Measurements from ENCODE around the gene MAP6. TPM values are rescaled to one million over a fixed set of nuclear protein-coding genes. Genes with fewer than 3 reads are reported as not detected.

The MAP6 gene
- total and polyA plus RNA-seq, 2 of the 13 experiments (the other 11 are each of a cell fraction or from before 2014, with no cell fraction given) = 0.04 TPM; not detected in 1

DNA sequence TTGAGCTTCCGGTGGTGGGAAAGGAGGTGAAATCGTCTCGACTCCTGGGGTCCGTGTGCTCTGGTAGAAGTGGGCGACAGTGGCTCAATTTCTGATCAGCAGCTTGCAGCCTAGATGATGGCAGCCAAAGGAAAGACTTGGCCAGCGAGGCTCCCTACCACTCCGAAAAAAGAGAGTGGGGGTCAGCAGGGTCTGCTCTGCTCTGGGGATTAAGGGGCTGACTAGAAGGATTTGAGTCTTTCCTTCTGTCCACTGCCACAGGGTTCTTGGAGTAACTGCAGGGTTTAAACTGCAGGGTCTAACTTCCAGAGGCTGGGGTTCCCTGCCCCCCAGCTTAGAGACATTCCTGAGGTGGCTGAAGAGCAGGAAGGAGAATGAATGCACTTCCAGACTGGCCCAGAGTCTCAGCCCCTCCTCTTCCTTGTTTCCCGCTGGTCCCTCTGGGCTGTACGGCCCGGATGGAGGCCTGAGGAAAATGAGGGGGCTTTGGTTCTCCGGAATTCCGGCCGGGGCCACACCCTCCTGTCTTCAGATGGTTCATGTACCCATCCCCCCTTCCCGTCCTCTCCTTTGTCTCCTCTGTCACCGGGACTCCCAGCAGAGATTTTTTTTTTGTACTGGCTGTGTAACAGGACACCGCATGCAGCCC lies 105.9 kb downstream of the MAP6 start (continued):
- TF ChIP-seq, protein P1, sequence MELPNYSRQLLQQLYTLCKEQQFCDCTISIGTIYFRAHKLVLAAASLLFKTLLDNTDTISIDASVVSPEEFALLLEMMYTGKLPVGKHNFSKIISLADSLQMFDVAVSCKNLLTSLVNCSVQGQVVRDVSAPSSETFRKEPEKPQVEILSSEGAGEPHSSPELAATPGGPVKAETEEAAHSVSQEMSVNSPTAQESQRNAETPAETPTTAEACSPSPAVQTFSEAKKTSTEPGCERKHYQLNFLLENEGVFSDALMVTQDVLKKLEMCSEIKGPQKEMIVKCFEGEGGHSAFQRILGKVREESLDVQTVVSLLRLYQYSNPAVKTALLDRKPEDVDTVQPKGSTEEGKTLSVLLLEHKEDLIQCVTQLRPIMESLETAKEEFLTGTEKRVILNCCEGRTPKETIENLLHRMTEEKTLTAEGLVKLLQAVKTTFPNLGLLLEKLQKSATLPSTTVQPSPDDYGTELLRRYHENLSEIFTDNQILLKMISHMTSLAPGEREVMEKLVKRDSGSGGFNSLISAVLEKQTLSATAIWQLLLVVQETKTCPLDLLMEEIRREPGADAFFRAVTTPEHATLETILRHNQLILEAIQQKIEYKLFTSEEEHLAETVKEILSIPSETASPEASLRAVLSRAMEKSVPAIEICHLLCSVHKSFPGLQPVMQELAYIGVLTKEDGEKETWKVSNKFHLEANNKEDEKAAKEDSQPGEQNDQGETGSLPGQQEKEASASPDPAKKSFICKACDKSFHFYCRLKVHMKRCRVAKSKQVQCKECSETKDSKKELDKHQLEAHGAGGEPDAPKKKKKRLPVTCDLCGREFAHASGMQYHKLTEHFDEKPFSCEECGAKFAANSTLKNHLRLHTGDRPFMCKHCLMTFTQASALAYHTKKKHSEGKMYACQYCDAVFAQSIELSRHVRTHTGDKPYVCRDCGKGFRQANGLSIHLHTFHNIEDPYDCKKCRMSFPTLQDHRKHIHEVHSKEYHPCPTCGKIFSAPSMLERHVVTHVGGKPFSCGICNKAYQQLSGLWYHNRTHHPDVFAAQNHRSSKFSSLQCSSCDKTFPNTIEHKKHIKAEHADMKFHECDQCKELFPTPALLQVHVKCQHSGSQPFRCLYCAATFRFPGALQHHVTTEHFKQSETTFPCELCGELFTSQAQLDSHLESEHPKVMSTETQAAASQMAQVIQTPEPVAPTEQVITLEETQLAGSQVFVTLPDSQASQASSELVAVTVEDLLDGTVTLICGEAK (IDR thresholded peaks at IDR 0.05) = no peak
- TF ChIP-seq, protein P1 (CRISPR knock-in tag; IDR thresholded peaks at IDR 0.05) = peak; percentile 13; the same call in 1 of the 2 replicates
- 0 out of 2 replicates have a peak, but pooled peaks have one; percentile 19 for TF ChIP-seq ARID4A (CRISPR knock-in tag; IDR thresholded peaks at IDR 0.05; ENCODE audit: borderline replicate concordance)
- TF ChIP-seq, protein P2, sequence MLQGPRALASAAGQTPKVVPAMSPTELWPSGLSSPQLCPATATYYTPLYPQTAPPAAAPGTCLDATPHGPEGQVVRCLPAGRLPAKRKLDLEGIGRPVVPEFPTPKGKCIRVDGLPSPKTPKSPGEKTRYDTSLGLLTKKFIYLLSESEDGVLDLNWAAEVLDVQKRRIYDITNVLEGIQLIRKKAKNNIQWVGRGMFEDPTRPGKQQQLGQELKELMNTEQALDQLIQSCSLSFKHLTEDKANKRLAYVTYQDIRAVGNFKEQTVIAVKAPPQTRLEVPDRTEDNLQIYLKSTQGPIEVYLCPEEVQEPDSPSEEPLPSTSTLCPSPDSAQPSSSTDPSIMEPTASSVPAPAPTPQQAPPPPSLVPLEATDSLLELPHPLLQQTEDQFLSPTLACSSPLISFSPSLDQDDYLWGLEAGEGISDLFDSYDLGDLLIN (CRISPR knock-in tag; IDR thresholded peaks at IDR 0.05; ENCODE audit: borderline replicate concordance) = no peak
- TF ChIP-seq FOXJ3 (CRISPR knock-in tag; IDR thresholded peaks at IDR 0.05; ENCODE audit: borderline replicate concordance) = no peak
- no peak for TF ChIP-seq ZFYVE20 (CRISPR knock-in tag; IDR thresholded peaks at IDR 0.05; ENCODE audit: borderline replicate concordance, low read depth)
- no peak for TF ChIP-seq SMYD3 (CRISPR knock-in tag; IDR thresholded peaks at IDR 0.05)
- TF ChIP-seq ZNF207 (IDR thresholded peaks at IDR 0.05; ENCODE audit: borderline replicate concordance) = no peak
- no peak for TF ChIP-seq RAD51 (IDR thresholded peaks at IDR 0.05; ENCODE audit: borderline replicate concordance)
- peak; percentile 52; the same call in 1 of the 2 replicates for TF ChIP-seq NRL (CRISPR knock-in tag; IDR thresholded peaks at IDR 0.05; ENCODE audit: borderline replicate concordance)
- no peak for TF ChIP-seq ZNF33B (CRISPR knock-in tag; IDR thresholded peaks at IDR 0.05)
- peak; percentile 46 for TF ChIP-seq SRSF1 (optimal IDR thresholded peaks at IDR 0.05; ENCODE audit: low read depth, low read length)
- no peak for TF ChIP-seq CEBPB (IDR thresholded peaks at IDR 0.05; ENCODE audit: borderline replicate concordance, low read depth, low read length)
- TF ChIP-seq ZC3H4 (CRISPR knock-in tag; IDR thresholded peaks at IDR 0.05; ENCODE audit: borderline replicate concordance) = no peak
- no peak for TF ChIP-seq SNAI1 (CRISPR knock-in tag; IDR thresholded peaks at IDR 0.05; ENCODE audit: borderline replicate concordance)
